HG02885 (cell line): ENCODE data around the gene TRAPPC1.
"Not testable (repeated sequence)": the region's sequence is repeated elsewhere in the genome, so short reads cannot be mapped to it uniquely, and the experiment has no call there.

Source experiments
- ATAC-seq: cut with Tn5 transposase; IDR thresholded peaks from one replicate; pipeline ENCODE4 v1.9.1; 2021; ENCODE audit warnings: mild to moderate bottlenecking; ENCODE audit not compliant: unreplicated experiment, poor library complexity

The TRAPPC1 gene

GRCh38 chr17:7931709-7932482 is at the start of gene TRAPPC1, which contains the start of gene CNTROB:
TSS of gene TRAPPC1 (minus strand) at chr17:7931946. CDS start at chr17:7931829, 117 bp downstream.
TSS of gene CNTROB (plus strand) at chr17:7932206. CDS start at chr17:7933080, 874 bp downstream.
- peak; percentile 96 for ATAC-seq

DNA sequence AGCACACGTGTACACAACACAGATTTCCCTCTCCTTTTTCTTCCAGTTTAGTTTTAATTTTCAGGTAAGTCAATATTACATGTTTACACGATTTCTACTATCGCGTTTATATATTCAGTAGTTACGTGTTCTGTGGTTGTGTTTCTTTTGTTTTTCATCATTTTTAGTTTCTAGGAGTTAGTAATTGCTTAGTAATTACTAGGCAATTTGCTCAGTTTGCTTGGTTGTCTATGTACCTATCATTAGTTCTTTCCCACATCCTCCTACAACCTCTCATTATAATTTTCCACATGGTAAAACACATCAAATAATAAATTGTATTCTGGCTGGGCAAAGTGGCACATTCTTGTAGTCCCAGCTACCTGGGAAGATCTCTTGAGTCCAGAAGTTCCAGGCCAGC is 46.1 kb upstream of the TRAPPC1 start:
- no peak for ATAC-seq

DNA sequence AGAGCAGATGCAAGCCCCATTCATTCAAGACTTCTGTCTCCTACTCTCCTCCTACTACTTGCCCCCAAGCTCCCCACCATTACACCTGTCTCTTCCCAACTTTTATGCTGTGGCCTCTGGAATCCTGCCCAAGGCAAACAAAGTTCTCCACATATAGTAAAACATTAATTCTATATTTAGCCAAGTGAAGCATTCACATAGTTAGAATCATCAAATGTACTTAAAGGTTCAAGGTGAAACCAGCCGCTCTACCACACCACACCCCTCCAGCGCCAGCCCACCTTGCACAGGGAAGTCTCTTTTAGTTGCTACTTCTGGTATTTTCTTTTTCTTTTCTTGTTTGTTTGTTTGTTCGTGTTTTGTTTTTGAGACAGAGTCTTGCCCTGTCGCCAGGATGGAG is 45.3 kb upstream of the TRAPPC1 start:
- no peak for ATAC-seq

GRCh38 chr17:7974638-7975131 is 42.9 kb upstream of the TRAPPC1 start:
- no peak for ATAC-seq

DNA sequence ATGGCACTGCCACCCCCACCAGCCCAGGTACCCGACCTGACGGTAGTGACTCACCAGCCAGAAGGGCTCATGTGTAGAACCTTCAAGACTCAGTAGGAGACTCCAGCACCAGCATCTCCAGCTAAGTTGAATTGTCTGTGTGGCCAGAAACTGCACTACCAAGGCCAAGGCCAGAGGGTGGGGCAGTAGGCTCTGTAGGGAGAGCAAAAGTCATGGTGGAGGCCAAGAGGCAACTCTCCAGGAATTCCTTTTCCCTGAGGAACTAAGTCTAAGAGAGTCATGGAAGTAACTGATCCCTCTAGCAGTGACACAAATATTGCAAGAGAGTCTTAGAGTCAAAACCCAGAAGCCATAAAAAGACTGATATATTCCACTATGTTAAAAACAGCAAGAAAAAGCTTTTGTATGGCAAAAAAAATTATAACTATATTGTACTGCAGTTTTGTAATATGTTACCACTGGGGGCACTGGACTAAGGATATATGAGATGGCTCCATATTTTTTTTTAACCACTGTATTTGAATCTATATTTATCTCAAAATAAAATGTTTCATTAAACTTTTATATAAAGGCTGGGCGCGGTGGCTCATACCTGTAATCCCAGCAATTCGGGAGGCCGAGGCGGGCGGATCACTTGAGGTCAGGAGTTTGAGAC is 40.5 kb upstream of the TRAPPC1 start:
- no peak for ATAC-seq

- ATAC-seq: no peak
These were observed 39.9 kb upstream of the TRAPPC1 start for GRCh38 chr17:7971651-7972050.

DNA sequence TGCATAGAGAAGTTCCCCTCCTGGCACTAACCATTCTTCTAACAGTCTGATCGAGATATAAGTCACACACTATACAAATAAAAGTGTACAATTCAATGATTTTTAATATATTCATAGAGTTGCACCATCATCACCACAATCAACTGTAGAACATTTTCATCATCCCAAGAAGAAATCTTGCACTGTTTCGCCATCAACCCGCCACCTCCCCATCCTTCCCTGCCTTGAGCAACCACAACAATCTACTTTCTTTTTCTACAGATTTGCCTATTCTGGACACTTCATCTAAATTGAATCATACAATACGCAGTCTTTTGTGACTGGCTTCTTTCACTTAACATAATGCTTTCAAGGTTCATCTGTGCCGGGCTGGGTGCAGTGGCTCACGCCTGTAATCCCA is 37.7 kb upstream of the TRAPPC1 start:
- no peak for ATAC-seq

GRCh38 chr17:7967751-7968150 is 36.0 kb upstream of the TRAPPC1 start:
- ATAC-seq: no peak

DNA sequence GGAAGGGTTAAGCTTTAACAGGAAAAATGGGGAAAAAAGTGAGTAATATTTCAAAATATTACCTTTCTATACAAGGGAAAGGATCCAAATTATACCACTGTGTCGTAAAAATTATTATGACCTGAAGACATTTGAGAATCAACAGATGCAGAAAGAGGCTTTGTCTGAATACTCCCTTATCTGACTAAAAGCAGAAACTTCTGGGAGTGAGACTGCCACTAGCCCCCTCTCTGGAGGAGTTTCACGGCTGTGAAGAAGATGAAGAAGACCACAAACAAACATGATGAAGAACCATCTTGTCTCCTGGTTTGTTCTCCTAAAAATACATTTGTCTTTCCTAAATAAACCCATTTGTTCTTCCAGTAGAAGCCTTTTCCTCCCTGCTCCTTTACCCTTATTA is 29.7 kb upstream of the TRAPPC1 start:
- ATAC-seq: no peak

DNA sequence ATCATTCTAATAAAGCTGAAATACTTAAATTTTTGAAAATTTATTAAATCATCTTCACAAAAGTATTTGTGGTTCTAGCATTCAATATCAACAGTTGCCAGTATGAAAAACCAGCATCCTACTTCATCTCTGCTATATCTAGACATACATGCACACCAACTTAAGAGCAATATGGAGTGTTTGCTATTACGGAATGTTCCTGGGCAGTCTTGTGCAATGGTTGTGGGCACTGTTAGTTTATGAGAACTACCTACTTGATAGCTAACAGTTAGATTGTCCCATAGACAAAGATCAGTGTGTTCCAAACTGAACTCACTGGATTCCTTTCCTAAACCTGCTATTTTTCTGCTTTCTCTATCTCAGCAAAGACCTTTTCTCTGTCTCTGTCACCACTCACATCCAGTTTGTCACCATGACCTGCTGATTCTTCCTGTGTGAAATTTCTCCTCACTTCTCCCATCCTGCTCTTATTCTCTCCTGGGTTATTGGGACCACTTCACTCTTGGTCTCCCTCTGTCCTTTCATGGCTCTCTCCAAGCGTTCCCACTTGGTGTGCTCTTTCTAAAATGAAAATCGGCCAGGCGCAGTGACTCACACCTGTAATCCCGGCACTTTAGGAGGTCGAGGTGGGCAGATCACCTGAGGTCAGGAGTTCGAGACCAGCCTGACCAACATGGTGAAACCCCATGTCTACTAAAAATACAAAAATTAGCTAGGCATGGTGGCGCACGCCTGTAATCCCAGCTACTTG is 27.9 kb upstream of the TRAPPC1 start:
- no peak for ATAC-seq

- no peak for ATAC-seq
These were observed 24.7 kb upstream of the TRAPPC1 start for GRCh38 chr17:7956228-7956965.

- ATAC-seq: no peak
These were observed 23.9 kb upstream of the TRAPPC1 start for GRCh38 chr17:7955414-7956227.

DNA sequence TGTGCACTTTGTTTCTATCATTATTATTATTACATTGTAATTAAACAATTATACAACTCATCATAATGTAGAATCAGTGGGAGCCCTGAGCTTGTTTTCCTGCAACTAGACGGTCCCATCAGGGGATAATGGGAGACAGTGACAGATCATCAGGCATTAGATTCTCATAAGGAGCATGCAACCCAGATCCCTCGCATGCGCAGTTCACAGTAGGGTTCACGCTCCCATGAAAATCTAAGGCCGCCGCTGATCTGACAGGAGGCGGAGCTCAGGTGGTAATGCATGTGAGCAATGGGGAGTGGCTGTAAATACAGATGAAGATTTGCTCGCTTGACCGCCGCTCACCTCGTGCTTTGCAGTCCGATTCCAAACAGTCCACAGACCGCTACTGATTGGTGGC is 21.5 kb upstream of the TRAPPC1 start:
- not testable (repeated sequence) for ATAC-seq

- ATAC-seq: no peak
These were observed 19.5 kb upstream of the TRAPPC1 start for GRCh38 chr17:7951143-7951792.

DNA sequence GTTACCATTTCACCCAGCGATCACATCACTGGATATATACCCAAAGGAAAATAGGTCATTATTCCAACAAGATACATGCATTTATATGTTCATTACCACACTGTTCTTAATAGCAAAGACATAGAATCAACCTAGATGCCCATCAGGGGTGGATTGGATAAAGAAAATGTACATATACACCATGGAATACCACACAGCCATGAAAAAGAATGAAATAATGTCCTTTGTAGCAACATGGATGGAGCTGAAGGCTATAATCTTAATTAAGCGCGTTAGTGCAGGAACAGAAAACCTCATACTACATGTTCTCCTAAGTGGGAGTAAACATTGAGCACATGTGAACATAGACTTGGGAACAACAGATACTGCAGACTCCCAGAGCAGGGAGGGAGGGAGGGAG is 18.8 kb upstream of the TRAPPC1 start:
- ATAC-seq: no peak

DNA sequence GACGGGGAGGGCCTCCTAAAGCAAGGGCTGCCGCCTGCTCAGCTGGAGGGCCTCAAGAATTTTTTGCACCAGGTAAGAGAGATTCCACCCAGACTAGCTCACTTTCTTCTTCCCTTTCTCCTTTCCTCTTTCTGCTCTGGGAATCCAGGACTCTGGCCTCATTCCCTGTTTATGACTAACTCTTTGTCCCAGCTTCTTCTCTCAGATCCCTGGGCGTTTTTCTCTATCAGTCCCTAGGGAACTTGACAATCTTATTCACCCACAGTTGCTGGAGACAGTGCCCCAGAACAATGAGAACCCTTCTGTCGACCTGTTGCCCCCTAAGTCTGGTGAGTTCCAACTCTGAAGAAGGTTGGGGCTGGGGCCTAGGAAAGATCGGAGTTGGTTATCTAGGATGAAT is 15.9 kb upstream of the TRAPPC1 start:
- no peak for ATAC-seq

GRCh38 chr17:7946441-7946840 is 14.7 kb upstream of the TRAPPC1 start:
- no peak for ATAC-seq

DNA sequence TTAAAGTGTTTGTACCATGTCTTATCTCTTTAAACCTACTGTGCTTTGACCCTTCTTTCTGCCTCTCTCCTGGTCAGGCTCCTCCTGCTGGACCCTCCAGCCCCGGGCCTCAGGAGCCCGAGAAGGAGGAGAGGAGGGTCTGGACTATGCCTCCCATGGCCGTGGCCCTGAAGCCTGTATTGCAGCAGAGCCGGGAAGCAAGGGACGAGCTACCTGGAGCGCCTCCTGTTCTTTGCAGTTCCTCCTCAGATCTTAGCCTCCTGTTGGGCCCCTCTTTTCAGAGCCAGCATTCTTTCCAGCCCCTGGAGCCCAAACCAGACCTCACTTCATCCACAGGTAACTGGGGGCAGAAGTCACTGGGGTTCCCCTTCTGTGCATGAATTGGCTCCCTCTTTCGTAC is 13.9 kb upstream of the TRAPPC1 start:
- ATAC-seq: no peak

GRCh38 chr17:7944326-7944725 is 12.6 kb upstream of the TRAPPC1 start:
- ATAC-seq: no peak
